GM19463 (cell line): ENCODE results near the gene ARAP1.

Experiments used
- ATAC-seq: cut with Tn5 transposase; IDR thresholded peaks from one replicate; pipeline ENCODE4 v1.9.1; 2021; ENCODE audit warnings: mild to moderate bottlenecking, moderate library complexity; ENCODE audit not compliant: unreplicated experiment

The ARAP1 gene

DNA sequence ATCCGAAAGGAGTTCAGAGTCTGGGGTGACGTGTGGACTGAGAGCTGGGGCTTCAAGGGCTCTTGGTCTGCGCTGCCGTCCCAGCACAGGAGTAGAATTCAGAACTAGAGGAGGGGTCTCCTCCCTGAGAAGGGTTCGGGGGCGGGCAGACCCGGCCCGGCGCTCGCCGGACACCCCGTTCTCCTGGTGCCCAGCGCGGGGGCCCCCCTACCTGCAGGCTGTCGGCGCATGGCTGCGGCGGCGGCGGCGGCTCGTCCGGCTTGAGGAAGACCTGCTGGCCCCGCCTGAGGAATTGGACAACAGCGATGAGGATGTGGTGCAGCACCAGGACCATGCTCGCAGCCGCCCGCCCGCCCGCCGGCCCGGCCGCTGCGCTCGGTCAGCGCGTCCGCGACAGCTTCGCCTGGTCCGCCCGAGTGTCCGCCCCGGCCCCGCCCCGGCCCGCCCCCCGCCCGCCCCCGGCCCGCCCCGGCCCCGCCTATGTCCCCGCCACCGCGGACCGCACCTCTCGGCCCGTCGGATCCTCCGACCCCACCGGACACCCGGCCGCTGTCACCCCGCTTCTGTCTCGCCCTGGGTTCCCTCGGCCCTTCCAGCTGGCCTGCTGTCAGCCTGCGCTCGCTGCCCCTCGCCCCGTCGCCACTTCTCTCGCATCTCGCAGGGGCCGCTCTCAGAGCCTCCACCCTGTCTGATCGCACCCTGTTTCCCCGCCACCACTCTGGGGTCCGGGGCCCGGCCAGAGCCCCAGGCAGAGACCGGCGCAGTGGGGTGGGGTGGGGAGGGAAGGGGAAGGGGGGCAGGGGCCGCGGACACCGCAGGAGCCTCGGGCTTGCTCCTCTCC, 109.9 kb downstream of the ARAP1 start:
- no peak for ATAC-seq

DNA sequence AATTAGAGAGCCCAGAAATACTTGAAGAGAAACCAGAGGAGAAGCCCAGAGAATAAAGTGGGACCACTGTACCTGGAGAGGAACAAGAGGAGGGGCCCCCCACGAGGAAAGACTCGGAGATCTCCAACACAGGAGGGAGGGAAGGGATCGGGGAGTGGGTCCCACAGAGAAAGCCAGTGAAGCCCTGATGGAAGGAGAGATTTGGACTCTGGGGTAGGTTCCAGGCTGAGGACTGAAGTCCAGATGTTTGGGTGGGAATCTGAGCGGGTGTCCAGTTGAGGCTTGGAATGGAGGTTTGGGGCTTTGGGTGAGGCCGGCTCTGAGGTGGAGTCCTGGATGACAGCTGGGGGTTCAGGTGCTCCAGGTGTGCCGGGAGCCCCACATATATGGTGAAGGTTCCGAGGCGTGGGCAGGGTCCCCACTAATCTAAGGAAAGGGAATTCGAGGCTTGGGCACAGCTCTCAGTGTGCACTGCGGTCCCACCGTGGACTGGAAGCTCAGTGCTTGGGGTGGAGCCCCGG, 110.6 kb downstream of the ARAP1 start:
- ATAC-seq: no peak

DNA sequence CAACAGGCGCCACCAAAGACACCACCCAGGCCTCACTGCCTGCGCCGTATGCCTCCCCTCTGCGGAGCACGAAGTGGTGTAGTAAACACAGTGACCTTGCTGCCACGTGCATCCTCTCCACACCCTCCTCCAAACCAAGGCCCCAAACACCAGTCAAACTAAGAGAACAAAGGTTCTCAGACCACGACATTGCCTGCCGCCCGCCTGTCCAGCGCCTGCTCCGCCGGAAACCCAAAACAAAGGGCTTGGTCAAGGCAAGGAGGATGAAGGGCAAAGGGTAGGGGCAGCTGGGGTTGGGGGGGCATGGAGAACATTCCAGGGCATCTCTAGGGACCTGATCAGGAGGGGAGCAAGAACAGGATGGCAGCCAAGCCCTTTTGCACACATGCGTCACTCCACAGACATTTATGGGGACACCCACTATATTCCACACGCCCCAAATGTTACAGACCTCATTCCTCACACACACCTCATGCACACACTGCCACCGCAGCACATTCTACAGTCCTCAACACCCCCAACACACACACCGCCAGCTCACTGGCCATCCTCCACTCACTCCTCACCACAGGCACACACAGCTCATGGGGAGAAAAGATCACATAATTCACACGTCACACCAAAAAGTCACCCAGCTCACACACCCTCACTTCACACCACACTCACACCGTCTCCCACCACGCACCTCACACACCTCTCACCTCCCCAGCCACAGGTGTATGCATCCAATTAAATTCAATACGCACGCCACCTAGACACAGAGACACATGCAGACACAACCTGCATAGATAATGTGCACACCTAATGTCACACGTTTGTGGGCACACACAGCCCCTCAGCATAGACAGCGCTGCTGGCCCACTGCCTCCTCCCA, 112.5 kb downstream of the ARAP1 start:
- ATAC-seq: no peak

DNA sequence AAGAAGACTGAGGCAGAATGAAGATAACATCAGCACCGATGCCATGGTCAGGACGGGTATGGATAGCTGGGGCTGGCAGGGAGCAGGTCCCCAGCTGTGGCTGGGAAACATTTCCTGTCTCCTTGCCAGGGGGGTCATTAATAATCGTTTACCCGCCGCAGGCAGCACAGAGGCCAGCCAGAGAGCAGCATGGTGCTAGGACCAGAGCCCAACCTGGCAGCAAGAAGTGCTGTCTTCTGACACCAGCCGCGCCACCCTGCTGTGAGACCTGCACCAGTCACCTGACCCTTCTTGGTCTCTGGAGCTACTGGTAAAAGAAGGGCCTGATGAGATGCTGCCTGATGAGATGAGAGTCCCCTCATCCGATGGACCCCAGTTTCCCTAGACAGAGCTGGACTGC, 114.3 kb downstream of the ARAP1 start:
- no peak for ATAC-seq

DNA sequence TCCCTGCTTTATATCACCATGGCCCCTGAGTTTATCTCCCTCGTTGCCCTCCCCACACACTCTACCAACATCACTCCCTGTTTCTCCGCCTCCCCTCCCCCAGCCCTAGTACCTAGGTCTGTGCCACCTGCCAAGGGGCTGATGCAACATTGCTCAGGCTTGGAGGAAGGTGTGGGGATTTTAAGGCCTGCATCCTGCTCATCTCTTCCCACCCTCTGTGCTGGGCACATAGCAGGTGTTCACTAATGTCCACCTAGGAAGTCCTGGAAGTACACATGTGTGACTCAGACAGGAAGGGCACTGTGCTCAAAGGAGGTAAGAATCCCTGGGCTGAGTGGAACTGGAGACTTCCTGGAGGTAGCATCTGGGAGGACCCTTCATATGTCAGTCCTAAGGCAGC, 115.0 kb downstream of the ARAP1 start:
- no peak for ATAC-seq

DNA sequence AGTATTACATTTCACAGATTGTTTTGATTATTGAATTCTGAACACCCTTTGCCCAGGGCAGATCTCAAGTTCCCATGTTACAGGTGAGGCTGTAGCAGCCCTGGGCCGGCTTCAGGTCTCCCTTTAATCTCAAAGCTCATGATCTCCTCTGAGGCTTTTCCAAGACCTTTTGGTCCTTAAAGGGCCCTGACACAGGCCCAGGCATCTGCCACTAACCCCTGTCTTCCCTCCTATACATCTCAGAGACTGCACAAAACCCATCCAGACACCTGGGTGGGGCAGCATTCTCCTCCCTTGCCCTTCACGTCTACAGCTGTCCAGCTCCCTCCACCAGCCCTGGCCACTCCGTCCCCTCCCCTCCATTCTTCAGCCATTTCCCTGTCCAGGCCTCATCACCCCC, 115.8 kb downstream of the ARAP1 start:
- ATAC-seq: no peak

DNA sequence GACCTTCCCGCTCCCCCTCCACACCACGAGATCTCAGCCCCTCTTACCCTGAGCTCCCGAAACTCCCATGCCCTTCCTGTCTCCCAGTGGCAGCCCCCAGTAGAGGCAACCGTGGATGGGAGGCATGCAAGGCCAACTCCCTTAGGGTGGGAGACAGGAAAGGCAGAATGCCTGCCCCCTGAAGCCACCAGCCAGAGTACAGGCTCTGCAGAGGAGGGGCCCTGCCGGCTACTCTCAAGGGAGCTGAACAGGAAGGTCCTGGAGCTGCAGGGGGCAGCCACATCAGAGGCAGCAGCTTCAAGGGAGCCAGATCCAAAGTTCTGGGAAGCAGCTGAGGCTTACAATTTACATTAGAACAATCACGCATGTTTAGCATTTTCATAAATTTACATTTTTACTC, 116.3 kb downstream of the ARAP1 start:
- ATAC-seq: no peak

DNA sequence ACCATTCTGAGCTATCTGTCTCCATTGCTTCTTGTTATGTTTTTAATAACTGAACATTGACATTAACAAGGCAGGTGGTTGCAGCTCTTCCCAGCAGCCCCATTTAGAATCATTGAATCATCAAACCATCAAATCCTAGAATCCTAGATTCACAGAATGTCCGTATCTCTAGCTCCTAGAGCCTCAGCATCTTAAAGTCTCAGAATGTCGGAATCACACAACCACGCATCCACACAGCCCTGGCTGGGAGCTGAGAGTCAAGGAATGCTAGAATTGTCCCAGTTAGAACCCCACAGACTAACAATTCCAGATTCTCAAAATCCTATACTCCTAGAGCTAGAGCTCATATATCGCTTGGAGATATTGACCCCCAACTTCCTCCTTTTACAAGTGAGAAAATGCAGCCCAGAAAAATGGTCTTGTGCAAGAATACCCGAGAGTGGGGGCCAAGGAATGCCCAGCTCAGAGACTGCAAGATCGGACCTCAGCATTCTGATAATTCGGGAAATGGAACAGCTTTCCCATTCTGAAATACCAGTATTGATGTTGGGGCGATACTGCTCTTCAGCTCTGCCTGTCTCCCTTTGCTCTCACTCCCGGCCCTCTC, 116.8 kb downstream of the ARAP1 start:
- ATAC-seq: no peak
